SU-DHL-6 (cell line): ENCODE results near the gene RGS21.

Source experiments
- H2AFZ ChIP-seq: fragments of 200-600 bp; sonication (generic); 2 replicates; pipeline ENCODE4 v1.6.1; 2014; ENCODE audit warnings: low read depth, mild to moderate bottlenecking, moderate library complexity, mixed read lengths, antibody characterized with exemption, low read length; ENCODE audit not compliant: severe bottlenecking
- H3F3A ChIP-seq: fragments of 200-600 bp; shearing (Covaris generic); 2 replicates; pipeline ENCODE4 v1.6.0; 2016; ENCODE audit warnings: antibody characterized with exemption, mild to moderate bottlenecking; ENCODE audit not compliant: insufficient read depth
- H3K27ac ChIP-seq: fragments of 200-600 bp; sonication (generic); 2 replicates; pipeline ENCODE4 v1.5.1; 2016; ENCODE audit warnings: low read depth, mild to moderate bottlenecking, low read length, moderate library complexity, mixed read lengths
- H3K27me3 ChIP-seq: fragments of 200-600 bp; sonication (generic), shearing (Covaris generic); 2 replicates; pipeline ENCODE4 v1.6.0; 2014; ENCODE audit warnings: mild to moderate bottlenecking, low read length
- H3K36me3 ChIP-seq: fragments of 200-600 bp; sonication (generic); 2 replicates; pipeline ENCODE4 v1.6.1; 2014; ENCODE audit warnings: mild to moderate bottlenecking, low read length, mixed read lengths
- H3K4me2 ChIP-seq: fragments of 300-600, 200-600 bp; shearing (Covaris generic), sonication (generic); 2 replicates; pipeline ENCODE4 v1.6.0; 2014; ENCODE audit warnings: low read length, low read depth, mild to moderate bottlenecking; ENCODE audit not compliant: poor library complexity, severe bottlenecking
- H3K4me3 ChIP-seq: fragments of 200-600 bp; sonication (generic); 2 replicates; pipeline ENCODE4 v1.5.1; 2014; ENCODE audit warnings: antibody characterized with exemption, low read length, mild to moderate bottlenecking, mixed read lengths; ENCODE audit not compliant: insufficient read depth, poor library complexity, severe bottlenecking
- H3K79me2 ChIP-seq: fragments of 200-600 bp; sonication (generic); 2 replicates; pipeline ENCODE4 v1.6.1; 2014; ENCODE audit warnings: mild to moderate bottlenecking, low read length, moderate library complexity; ENCODE audit not compliant: insufficient read depth
- H3K9ac ChIP-seq: fragments of 200-600 bp; sonication (generic); 2 replicates; pipeline ENCODE4 v1.7.0; 2014; ENCODE audit warnings: mild to moderate bottlenecking, low read length
- H3K9me2 ChIP-seq: fragments of 200-600 bp; sonication (generic); replicated peaks from 2 replicates; pipeline ENCODE4 v1.6.1; 2014; ENCODE audit warnings: low read length; ENCODE audit not compliant: insufficient read depth
- H3K9me3 ChIP-seq: fragments of 200-600 bp; sonication (generic); 2 replicates; pipeline ENCODE4 v1.6.1; 2014; ENCODE audit warnings: low read length, mixed read lengths; ENCODE audit not compliant: insufficient read depth
- H4K20me1 ChIP-seq: fragments of 200-600 bp; sonication (generic); 2 replicates; pipeline ENCODE4 v1.6.1; 2014; ENCODE audit warnings: low read depth, mild to moderate bottlenecking, antibody characterized with exemption, low read length, moderate library complexity, mixed read lengths
- CTCF ChIP-seq: fragments of 200-600 bp; sonication (generic); IDR thresholded peaks from one replicate; pipeline ENCODE4 v1.5.1; 2017; ENCODE audit warnings: antibody characterized with exemption, mild to moderate bottlenecking, low read length, moderate library complexity; ENCODE audit not compliant: insufficient read depth, poor library complexity, severe bottlenecking
- EZH2phosphoT487 ChIP-seq: fragments of 200-600 bp; sonication (generic), shearing (Covaris generic); conservative IDR thresholded peaks from 2 replicates; pipeline ENCODE4 v1.6.1; 2018; ENCODE audit warnings: mild to moderate bottlenecking, antibody characterized with exemption, low read length, moderate library complexity, mixed read lengths

Gene RGS21

GRCh38 chr1:192378878-192379277, 62.1 kb downstream of the RGS21 start:
- H4K20me1 ChIP-seq, result no peaks in the 10 kb centered on the region
- H3K9me3 ChIP-seq, result no peaks in the 10 kb centered on the region
- no peak overlapping the region for H3K4me3 ChIP-seq
- H2AFZ ChIP-seq, result no peak overlapping the region
- no peak for TF ChIP-seq EZH2phosphoT487
- TF ChIP-seq CTCF, result no peak
- no peaks in the 10 kb centered on the region for H3K9me2 ChIP-seq
- H3K36me3 ChIP-seq, result no peaks in the 10 kb centered on the region
- no peaks in the 10 kb centered on the region for H3K79me2 ChIP-seq
- H3K27ac ChIP-seq, result no peak overlapping the region
- no peak overlapping the region for H3K4me2 ChIP-seq
- H3F3A ChIP-seq, result no peaks in the 10 kb centered on the region
- H3K9ac ChIP-seq, result no peak overlapping the region
- H3K27me3 ChIP-seq, result no peaks in the 10 kb centered on the region

DNA sequence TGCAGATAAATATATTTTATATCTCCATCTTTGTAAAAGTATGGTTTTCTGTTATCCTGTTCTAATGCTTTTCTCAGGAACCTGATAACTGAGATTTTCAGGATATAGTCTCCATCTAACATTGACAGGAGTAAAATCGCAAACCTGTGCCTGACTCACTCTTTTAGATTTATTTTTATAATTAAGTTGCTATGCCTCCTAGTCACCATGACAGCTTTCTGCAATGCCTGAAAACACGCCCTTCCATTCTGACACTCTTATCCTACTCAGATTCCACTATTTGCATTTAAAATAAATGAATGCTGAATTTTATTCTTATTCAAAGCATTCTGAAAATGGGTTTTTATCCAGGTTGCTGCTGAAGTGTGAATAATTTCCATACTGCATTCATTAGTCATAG, 62.8 kb downstream of the RGS21 start:
- H2AFZ ChIP-seq, result no peak overlapping the region
- TF ChIP-seq CTCF (no peak), EZH2phosphoT487 (no peak)
- no peaks in the 10 kb centered on the region for H3K9me3 ChIP-seq
- no peaks in the 10 kb centered on the region for H4K20me1 ChIP-seq
- H3K27me3 ChIP-seq, result no peaks in the 10 kb centered on the region
- no peaks in the 10 kb centered on the region; the same call in 1 of the 2 replicates for H3K36me3 ChIP-seq
- H3K79me2 ChIP-seq, result no peaks in the 10 kb centered on the region
- no peak overlapping the region for H3K9ac ChIP-seq
- H3K9me2 ChIP-seq, result no peaks in the 10 kb centered on the region
- no peak overlapping the region for H3K4me3 ChIP-seq
- H3F3A ChIP-seq, result no peaks in the 10 kb centered on the region
- H3K4me2 ChIP-seq, result no peak overlapping the region
- H3K27ac ChIP-seq, result no peak overlapping the region

- Histone ChIP-seq H3K9me3 (no peaks in the 10 kb centered on the region), H3K27me3 (no peaks in the 10 kb centered on the region), H3K4me2 (no peak overlapping the region), H2AFZ (no peak overlapping the region), H3F3A (no peaks in the 10 kb centered on the region), H3K9me2 (no peaks in the 10 kb centered on the region), H3K79me2 (no peaks in the 10 kb centered on the region), H3K4me3 (no peak overlapping the region), H3K9ac (no peak overlapping the region), H4K20me1 (no peaks in the 10 kb centered on the region), H3K36me3 (no peaks in the 10 kb centered on the region; the same call in 1 of the 2 replicates), H3K27ac (no peak overlapping the region)
- TF ChIP-seq EZH2phosphoT487 (no peak), CTCF (no peak)
Observed at GRCh38 chr1:192382758-192383157, 66.0 kb downstream of the RGS21 start.
